ENCODE measurements around the gene RCAN3. TPM values are rescaled to one million over a fixed set of nuclear protein-coding genes. Genes with fewer than 3 reads are reported as not detected.
"Not testable (repeated sequence)": the region's sequence is repeated elsewhere in the genome, so short reads cannot be mapped to it uniquely, and the experiment has no call there.

RCAN3 gene
- total RNA-seq, 2 donors from 2014 or later = 12.6 to 15.1 TPM

DNA sequence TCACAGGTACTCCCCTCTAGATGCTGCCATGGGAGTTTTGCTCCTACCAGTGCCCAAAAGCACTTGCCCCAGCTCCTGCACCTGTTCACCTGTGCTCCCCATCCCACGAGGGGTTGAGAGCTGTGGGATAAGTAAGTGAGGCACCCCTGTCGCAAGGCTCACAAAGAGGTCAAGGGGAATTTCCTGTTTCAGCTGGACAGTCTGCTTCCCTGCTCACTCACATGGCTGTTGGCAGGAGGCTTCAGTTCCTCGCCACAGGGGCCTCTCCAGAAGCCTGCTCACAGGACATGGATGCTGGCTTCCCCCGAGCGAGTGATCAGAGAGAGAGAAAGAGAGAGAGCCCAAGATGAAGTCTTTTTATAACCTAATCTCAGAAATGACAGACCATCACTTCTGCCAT is 44.6 kb downstream of the RCAN3 start:
- no peak overlapping the region for H3K9ac ChIP-seq (ENCODE audit: low read depth in 2 of 2, low read length in 2 of 2)
- TF ChIP-seq, protein P1, sequence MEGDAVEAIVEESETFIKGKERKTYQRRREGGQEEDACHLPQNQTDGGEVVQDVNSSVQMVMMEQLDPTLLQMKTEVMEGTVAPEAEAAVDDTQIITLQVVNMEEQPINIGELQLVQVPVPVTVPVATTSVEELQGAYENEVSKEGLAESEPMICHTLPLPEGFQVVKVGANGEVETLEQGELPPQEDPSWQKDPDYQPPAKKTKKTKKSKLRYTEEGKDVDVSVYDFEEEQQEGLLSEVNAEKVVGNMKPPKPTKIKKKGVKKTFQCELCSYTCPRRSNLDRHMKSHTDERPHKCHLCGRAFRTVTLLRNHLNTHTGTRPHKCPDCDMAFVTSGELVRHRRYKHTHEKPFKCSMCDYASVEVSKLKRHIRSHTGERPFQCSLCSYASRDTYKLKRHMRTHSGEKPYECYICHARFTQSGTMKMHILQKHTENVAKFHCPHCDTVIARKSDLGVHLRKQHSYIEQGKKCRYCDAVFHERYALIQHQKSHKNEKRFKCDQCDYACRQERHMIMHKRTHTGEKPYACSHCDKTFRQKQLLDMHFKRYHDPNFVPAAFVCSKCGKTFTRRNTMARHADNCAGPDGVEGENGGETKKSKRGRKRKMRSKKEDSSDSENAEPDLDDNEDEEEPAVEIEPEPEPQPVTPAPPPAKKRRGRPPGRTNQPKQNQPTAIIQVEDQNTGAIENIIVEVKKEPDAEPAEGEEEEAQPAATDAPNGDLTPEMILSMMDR (IDR thresholded peaks at IDR 0.05) = no peak
- no peak overlapping the region for H3K27ac ChIP-seq
- H3K4me3 ChIP-seq = no peak overlapping the region
- no peaks in the 10 kb centered on the region for H3K4me1 ChIP-seq
- H3K27me3 ChIP-seq = no peaks in the 10 kb centered on the region
- no peak for DNase-seq
- no peaks in the 10 kb centered on the region for H3K9me3 ChIP-seq
- intact Hi-C loops (cut with DNase I) = loop anchor here (10.0 kb wide), 1 partner anchor 88 kb away; no protein-coding TSS in a partner anchor
- H3K36me3 ChIP-seq = no peaks in the 10 kb centered on the region

DNA sequence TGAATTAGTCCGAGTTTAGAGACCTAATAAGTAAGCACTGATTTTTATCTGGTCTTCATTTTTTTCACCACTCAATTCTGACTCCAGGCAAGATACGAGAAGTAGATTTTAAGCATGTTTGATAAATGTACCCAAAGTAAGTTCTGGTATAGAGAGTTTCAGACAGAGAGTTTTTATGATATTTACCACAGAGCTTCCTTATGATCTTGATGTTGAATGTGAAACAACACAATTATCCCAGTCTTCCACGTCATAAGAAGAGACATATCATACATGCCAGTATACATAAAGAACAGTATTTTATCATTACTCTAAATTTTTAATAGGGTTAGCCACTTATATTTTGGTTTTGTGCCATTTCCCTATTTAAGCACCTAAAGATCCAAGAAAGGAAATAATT is 45.4 kb downstream of the RCAN3 start:
- TF ChIP-seq, protein P1 (IDR thresholded peaks at IDR 0.05) = no peak
- Histone ChIP-seq H3K9me3 (no peaks in the 10 kb centered on the region), H3K27ac (peak overlapping the region; percentile 33), H3K4me3 (no peak overlapping the region), H3K4me1 (no peaks in the 10 kb centered on the region), H3K27me3 (no peaks in the 10 kb centered on the region), H3K36me3 (no peaks in the 10 kb centered on the region), H3K9ac (ENCODE audit: low read depth in 2 of 2, low read length in 2 of 2) (no peak overlapping the region)
- intact Hi-C loops (cut with DNase I) = loop anchor here (10.0 kb wide), 1 partner anchor 87 kb away; no protein-coding TSS in a partner anchor
- DNase-seq = no peak

DNA sequence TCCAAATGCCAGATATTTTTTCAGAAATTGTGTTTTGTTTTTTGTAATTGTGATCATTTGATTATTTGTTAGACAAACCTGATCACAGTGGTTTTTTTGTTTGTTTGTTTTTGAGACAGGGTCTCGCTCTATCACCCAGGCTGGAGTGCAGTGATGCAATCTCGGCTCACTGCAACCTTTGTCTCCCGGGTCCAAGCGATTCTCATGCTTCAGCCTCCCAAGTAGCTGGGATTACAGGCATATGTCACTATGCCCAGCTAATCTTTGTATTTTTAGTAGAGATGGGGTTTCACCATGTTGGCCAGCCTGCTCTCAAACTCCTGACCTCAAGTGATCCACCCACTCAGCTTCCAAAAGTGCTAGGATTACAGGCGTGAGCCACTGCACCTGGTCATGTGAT is 46.6 kb downstream of the RCAN3 start:
- intact Hi-C loops (cut with DNase I) = loop anchor here (10.0 kb wide), 1 partner anchor 86 kb away; no protein-coding TSS in a partner anchor
- H3K4me1 ChIP-seq; H3K9ac ChIP-seq (ENCODE audit: low read depth in 2 of 2, low read length in 2 of 2); H3K4me3 ChIP-seq; H3K9me3 ChIP-seq; DNase-seq; H3K36me3 ChIP-seq; H3K27ac ChIP-seq; H3K27me3 ChIP-seq: not testable (repeated sequence)

DNA sequence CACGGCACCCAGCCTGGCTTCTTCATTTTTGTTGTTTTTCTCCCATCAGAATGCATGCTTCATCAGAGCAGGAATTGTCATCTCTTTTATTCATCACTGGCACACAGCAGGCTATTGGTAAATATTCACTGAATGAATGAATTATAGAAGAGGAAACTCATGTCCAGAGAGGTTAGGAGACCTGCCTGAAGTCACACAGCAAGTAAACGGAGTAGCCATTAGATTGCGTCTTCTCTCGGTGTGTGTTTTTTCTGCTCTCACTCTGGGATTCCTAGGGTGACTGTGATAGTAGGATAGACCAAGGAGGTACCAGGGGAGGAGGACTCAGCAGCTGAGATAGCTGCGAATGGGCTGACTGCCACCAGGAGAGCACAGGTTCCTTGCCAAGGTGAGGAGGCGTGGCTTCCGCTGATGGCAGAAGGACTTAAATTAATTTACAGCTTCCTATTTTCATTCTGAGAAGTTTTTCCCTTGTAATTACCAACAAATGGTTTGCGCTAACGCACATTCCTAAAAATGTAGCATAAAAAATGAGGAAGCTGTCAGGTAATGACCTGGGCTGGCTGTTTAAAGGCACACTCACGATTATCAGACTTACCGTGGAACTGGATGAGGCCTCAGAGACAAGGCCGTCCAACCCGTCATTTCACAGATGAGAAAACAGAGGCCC is 48.8 kb downstream of the RCAN3 start:
- TF ChIP-seq, protein P1 (IDR thresholded peaks at IDR 0.05) = no peak
- Histone ChIP-seq H3K36me3 (no peaks in the 10 kb centered on the region), H3K4me3 (no peak overlapping the region), H3K9me3 (no peaks in the 10 kb centered on the region), H3K27ac (no peak overlapping the region), H3K4me1 (no peaks in the 10 kb centered on the region), H3K9ac (ENCODE audit: low read depth in 2 of 2, low read length in 2 of 2) (no peak overlapping the region), H3K27me3 (no peaks in the 10 kb centered on the region)
- intact Hi-C loops (cut with DNase I) = no loop called here
- peak; percentile 48 for DNase-seq

DNA sequence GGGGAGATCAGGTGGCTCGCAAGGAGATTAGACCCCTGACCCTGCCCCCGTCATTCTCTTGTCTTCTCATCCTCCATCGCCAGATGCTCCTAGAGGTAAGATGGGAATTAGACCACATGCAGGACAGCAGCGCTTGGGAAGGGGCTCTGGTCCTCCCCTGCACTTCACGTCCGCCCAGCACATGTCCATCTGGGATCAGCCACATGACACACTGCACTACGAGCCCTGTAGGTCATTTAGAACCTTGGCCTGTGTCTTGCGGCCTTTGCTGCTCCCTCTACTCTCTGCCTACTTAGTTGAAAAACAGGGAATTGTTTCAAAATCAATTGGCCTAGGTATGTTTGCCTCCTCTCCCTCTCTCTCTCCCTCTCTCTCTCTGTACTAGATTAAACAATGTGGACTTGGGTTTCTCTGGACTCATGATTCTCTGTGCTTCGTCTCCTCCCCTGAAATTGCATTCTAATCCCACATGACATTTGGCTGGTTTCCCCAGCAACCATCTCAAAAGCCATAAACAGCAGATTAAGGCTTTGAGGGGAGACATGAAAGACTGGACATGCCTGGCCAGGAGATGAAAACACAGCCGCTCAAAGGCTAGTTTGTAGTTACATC is 49.4 kb downstream of the RCAN3 start:
- no peaks in the 10 kb centered on the region for H3K36me3 ChIP-seq
- no peak overlapping the region for H3K27ac ChIP-seq
- no peaks in the 10 kb centered on the region for H3K4me1 ChIP-seq
- intact Hi-C loops (cut with DNase I) = no loop called here
- no peaks in the 10 kb centered on the region for H3K27me3 ChIP-seq
- no peak overlapping the region for H3K4me3 ChIP-seq
- DNase-seq = no peak
- H3K9ac ChIP-seq (ENCODE audit: low read depth in 2 of 2, low read length in 2 of 2) = no peak overlapping the region
- TF ChIP-seq, protein P1 (IDR thresholded peaks at IDR 0.05) = no peak
- H3K9me3 ChIP-seq = no peaks in the 10 kb centered on the region

DNA sequence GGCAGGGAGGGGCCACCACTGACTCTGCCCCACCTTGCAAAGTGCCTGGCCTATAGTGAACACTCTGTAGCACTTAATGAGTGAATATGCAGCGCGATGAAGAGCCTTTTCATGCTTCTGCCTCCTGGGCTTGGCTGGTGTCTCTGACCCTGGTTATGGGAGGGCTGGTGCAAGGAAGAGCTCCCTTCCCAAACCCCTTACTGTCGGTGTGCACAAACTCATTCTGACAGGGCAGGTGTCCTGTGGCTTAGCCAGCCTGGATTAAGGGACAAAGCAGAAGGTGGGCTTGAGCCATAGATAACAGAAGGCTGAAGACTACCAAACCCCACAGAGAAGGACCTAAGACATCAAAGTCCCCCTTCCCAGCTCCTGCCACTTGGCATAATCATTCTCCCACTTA is 51.3 kb downstream of the RCAN3 start:
- intact Hi-C loops (cut with DNase I) = no loop called here

More for the DNA sequence above, 51.3 kb downstream of the RCAN3 start:
- no peak overlapping the region for H3K27ac ChIP-seq
- H3K4me1 ChIP-seq = no peaks in the 10 kb centered on the region
- H3K9ac ChIP-seq (ENCODE audit: low read depth in 2 of 2, low read length in 2 of 2) = no peak overlapping the region
- H3K4me3 ChIP-seq = no peak overlapping the region
- H3K36me3 ChIP-seq = no peaks in the 10 kb centered on the region
- H3K9me3 ChIP-seq = no peaks in the 10 kb centered on the region
- TF ChIP-seq, protein P1 (IDR thresholded peaks at IDR 0.05) = no peak
- DNase-seq = no peak
- no peaks in the 10 kb centered on the region for H3K27me3 ChIP-seq

All from colonic mucosa (tissue), 4 donors.